A549 (cell line): ENCODE results near the gene PPP1R1B.

Source experiments
- CHD2 ChIP-seq: fragments of 150-350 bp; IDR thresholded peaks from 2 replicates; pipeline ENCODE4 v1.6.1; 2014; ENCODE audit warnings: low read length; ENCODE audit not compliant: partially characterized antibody
- CTCF ChIP-seq: fragments of >200 bp; sonication (Bioruptor Twin); formaldehyde crosslinking; IDR thresholded peaks from 3 replicates; pipeline ENCODE4 v1.5.1; 2016
- HDAC2 ChIP-seq: fragments of 200-600 bp; sonication (generic); IDR thresholded peaks from 2 replicates; pipeline ENCODE4 v1.6.1; 2016
- HOXB13 ChIP-seq: fragments of 250-450 bp; sonication (Bioruptor Pico); IDR thresholded peaks from 2 replicates; pipeline ENCODE4 v1.5.0; 2020; ENCODE audit warnings: low read depth, mild to moderate bottlenecking, moderate library complexity
- JUNB ChIP-seq: fragments of >200 bp; sonication (Bioruptor Twin); formaldehyde crosslinking; IDR thresholded peaks from 2 replicates; pipeline ENCODE4 v1.6.1; 2016
- KDM1A ChIP-seq: fragments of 200-600 bp; sonication (generic); IDR thresholded peaks from 2 replicates; pipeline ENCODE4 v1.6.1; 2016; ENCODE audit warnings: low read depth, mild to moderate bottlenecking
- POLR2A ChIP-seq: IDR thresholded peaks from 2 replicates; pipeline ENCODE4 v1.6.1; 2012; ENCODE audit warnings: mild to moderate bottlenecking, low read length
- POLR2AphosphoS2 ChIP-seq: conservative IDR thresholded peaks from 2 replicates; pipeline ENCODE4 v1.6.1; 2012; ENCODE audit warnings: low read length, improper control_type of control experiment, inconsistent platforms
- REST ChIP-seq: fragments of 200-600 bp; sonication (generic); IDR thresholded peaks from 2 replicates; pipeline ENCODE4 v1.6.1; 2016; ENCODE audit warnings: antibody characterized with exemption, mild to moderate bottlenecking, moderate library complexity
- SMC3 ChIP-seq: fragments of >200 bp; sonication (Bioruptor Twin); formaldehyde crosslinking; IDR thresholded peaks from 3 replicates; pipeline ENCODE4 v1.6.1; 2018; ENCODE audit warnings: inconsistent platforms
- SREBF2 ChIP-seq: fragments of 450-650 bp; IDR thresholded peaks from 2 replicates; pipeline ENCODE4 v1.6.1; 2014; ENCODE audit warnings: mild to moderate bottlenecking, moderate library complexity
- TP53 ChIP-seq: fragments of 250-450 bp; sonication (Bioruptor Pico); IDR thresholded peaks from 2 replicates; pipeline ENCODE4 v1.5.0; 2021; ENCODE audit warnings: mild to moderate bottlenecking, moderate library complexity

- TF ChIP-seq SREBF2 (no peak), HOXB13 (no peak), CTCF (no peak), REST (no peak), SMC3 (no peak), CHD2 (no peak), KDM1A (no peak), HDAC2 (no peak), JUNB (no peak), TP53 (no peak), POLR2AphosphoS2 (no peak), POLR2A (no peak)
Measured at GRCh38 chr17:39631403-39631802, 4.7 kb downstream of the PPP1R1B start.
